Erythroblast (primary cell): ENCODE results near the gene KIF5C.

Source experiments
- DNase-seq, 2 experiments: peaks; one replicate each; lab custom pipeline; 2025; lab: John Stamatoyannopoulos, UW
- GATA1 ChIP-seq: IDR thresholded peaks from 2 replicates; pipeline ENCODE4 v1.6.1; 2011; ENCODE audit warnings: low read depth, mild to moderate bottlenecking, control low read depth, low read length, moderate library complexity
- POLR2A ChIP-seq: IDR thresholded peaks from 2 replicates; pipeline ENCODE4 v1.6.1; 2011; ENCODE audit warnings: mild to moderate bottlenecking, low read length

KIF5C gene

GRCh38 chr2:148987286-148987685 lies 112.3 kb downstream of the KIF5C start:
- TF ChIP-seq GATA1: no peak
- no peak for TF ChIP-seq POLR2A
- DNase-seq: no peak

- DNase-seq: no peak
- TF ChIP-seq GATA1 (no peak), POLR2A (no peak)
These were observed 113.3 kb downstream of the KIF5C start for GRCh38 chr2:148988337-148988736.

- no peak for TF ChIP-seq POLR2A
- TF ChIP-seq GATA1: no peak
- peak; percentile 58 to 70 for DNase-seq
These were observed 115.0 kb downstream of the KIF5C start for GRCh38 chr2:148989882-148990493.

- DNase-seq: no peak
- TF ChIP-seq GATA1 (no peak), POLR2A (no peak)
These were observed 115.9 kb downstream of the KIF5C start for GRCh38 chr2:148990968-148991367.

GRCh38 chr2:148992448-148992847 lies 117.4 kb downstream of the KIF5C start:
- DNase-seq: no peak
- TF ChIP-seq GATA1 (no peak), POLR2A (no peak)

- DNase-seq: no peak
- TF ChIP-seq POLR2A: no peak
- TF ChIP-seq GATA1: no peak
These were observed 118.3 kb downstream of the KIF5C start for GRCh38 chr2:148993351-148993750.

- no peak for DNase-seq
- no peak for TF ChIP-seq POLR2A
These were observed 119.3 kb downstream of the KIF5C start for GRCh38 chr2:148994341-148994740.

- TF ChIP-seq POLR2A (no peak), GATA1 (no peak)
- DNase-seq: no peak
These were observed 121.8 kb downstream of the KIF5C start for GRCh38 chr2:148996805-148997204.

- no peak for DNase-seq
- TF ChIP-seq GATA1 (no peak), POLR2A (no peak)
These were observed 123.3 kb downstream of the KIF5C start for GRCh38 chr2:148998165-148998830.

- TF ChIP-seq GATA1: no peak
- TF ChIP-seq POLR2A: no peak
These were observed 123.8 kb downstream of the KIF5C start for GRCh38 chr2:148998831-148999200.

GRCh38 chr2:148999451-148999921 lies 124.5 kb downstream of the KIF5C start:
- no peak for TF ChIP-seq GATA1
- no peak for TF ChIP-seq POLR2A
- no peak for DNase-seq

More at GRCh38 chr2:148998831-148999200, 123.8 kb downstream of the KIF5C start:
- DNase-seq: no peak

GRCh38 chr2:149000158-149000938 lies 125.3 kb downstream of the KIF5C start:
- TF ChIP-seq POLR2A (no peak), GATA1 (no peak)

GRCh38 chr2:149001496-149001895 lies 126.5 kb downstream of the KIF5C start:
- TF ChIP-seq GATA1: no peak
- no peak for TF ChIP-seq POLR2A
- DNase-seq: no peak

More at GRCh38 chr2:149000158-149000938, 125.3 kb downstream of the KIF5C start:
- no peak for DNase-seq

- no peak for DNase-seq
- TF ChIP-seq POLR2A: no peak
- TF ChIP-seq GATA1: no peak
These were observed 127.4 kb downstream of the KIF5C start for GRCh38 chr2:149002378-149002890.
